ENCODE measurements around the gene SLC51A. TPM values are rescaled to one million over a fixed set of nuclear protein-coding genes. Genes with fewer than 3 reads are reported as not detected.
"Not testable (repeated sequence)": the region's sequence is repeated elsewhere in the genome, so short reads cannot be mapped to it uniquely, and the experiment has no call there.

SLC51A gene
- total RNA-seq, 1 donor from 2014 or later: not detected

DNA sequence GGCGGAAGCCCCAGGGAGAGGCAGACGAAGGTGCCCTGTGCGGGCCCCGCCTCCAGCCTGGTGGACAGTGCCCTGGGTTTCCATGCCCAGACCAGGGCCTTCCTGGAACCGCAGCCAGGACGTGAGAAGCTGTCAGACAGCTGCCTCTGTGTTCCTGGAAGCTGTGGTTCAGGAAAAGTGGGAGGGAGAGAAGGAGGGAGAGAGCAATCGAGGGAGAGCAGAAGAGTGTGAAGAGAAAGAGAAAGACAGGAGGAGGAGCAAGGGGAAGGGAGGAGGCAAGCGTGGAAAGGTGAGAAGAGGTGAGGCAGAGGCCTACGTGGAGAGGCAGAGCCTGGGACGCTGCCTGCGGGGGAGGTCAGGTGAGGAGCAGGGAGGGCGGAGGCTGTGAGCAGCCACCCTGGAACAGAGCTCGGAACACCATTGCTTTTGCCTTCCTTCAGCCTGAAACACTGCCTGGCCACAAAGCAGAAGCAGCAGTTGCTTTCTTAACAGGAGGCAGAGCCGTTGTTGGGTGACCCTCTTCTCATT lies 23.7 kb upstream of the SLC51A start:
- intact Hi-C loops (cut with micrococcal nuclease): loop anchor here (1.0 to 10.0 kb wide), 3 partner anchors 10 to 448 kb away; no protein-coding TSS in a partner anchor

DNA sequence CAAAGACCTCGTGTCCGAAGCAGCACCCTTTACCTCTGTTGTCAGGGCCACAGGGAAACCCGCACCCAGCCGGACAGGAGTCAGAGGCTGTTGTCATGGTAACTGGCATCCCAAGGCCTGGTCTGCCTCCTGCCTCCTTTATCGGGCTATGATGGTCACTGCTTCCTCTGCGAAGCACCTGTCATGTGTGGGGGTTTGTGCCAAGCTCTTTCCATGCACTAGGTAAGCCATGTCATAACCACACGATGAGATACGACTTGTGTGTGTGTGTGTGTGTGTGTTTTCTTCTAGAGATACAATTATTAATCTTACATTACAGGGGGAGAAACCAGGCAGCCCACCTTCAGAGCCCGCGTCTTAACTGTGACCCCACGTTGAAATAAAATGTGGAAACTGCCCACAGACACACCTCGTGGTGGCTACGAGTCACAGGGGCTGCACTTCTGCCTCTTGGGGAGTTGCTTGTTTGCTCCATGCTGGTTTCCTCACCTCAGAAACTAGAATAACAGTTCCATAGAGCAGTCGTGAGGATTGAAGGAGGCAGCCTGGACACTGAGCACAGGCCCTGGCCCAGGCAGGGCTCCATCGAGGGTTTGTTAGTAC lies 23.1 kb upstream of the SLC51A start:
- intact Hi-C loops (cut with micrococcal nuclease): loop anchor here (10.0 kb wide), 1 partner anchor 448 kb away; no protein-coding TSS in a partner anchor

DNA sequence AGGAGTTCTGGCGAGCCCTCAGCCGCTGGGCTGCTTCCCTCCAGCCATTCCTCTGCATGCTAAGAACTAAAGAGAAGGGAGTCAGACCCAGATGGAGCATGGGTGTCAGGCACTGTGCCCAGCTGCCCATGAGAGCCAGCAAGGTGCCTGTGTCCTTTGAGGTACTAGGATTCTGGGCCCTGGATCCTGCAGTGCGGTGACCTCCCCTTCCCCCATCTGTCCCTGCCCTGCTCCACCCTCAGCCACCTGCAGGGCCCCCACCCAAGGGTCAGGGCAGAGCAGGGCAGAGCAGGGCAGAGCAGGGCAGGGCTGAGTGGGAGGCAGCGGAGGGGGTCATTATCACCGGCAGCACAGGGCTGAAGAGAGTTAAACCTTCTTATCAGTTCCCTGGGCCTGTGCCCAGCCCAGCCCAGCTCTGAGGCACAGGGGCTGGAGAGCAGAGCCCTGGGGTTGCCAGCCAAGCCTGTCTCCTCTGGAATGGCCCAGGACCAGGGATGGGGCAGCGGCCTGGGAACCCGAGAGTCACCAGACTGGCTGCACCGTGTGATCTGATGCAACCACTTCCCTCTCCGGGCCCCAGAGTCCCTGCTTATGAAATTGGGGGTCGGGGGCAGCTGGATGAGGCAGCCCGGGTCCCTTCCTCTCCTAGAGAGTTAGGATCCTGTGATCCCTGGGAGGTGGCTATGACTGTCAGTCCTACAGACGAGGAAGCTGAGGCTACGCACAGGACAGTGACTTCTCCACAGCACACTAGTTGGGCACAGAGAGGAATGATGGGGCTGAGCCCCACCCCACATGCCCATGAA lies 22.4 kb upstream of the SLC51A start:
- intact Hi-C loops (cut with micrococcal nuclease): loop anchor here (10.0 kb wide), 1 partner anchor 449 kb away; no protein-coding TSS in a partner anchor

DNA sequence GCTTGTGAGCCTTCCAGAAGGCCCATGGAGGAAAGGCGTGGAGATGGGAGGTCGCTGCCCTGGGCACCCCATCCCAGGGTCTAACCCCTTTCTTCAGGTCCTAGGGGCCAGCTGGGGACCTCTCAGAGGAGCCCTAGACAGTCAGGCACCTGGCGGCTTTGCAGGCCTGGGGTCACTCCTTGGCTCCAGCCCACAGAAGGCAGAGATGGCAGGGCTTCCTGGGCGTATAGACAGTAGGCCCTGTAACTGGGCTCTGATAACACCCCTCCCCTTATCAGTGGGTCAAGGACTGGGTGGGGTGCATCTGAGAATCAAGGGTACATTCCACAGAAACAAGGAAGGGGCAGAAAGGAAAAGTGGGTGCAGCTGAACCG lies 21.8 kb upstream of the SLC51A start:
- intact Hi-C loops (cut with micrococcal nuclease): loop anchor here (10.0 kb wide), 1 partner anchor 450 kb away; no protein-coding TSS in a partner anchor

DNA sequence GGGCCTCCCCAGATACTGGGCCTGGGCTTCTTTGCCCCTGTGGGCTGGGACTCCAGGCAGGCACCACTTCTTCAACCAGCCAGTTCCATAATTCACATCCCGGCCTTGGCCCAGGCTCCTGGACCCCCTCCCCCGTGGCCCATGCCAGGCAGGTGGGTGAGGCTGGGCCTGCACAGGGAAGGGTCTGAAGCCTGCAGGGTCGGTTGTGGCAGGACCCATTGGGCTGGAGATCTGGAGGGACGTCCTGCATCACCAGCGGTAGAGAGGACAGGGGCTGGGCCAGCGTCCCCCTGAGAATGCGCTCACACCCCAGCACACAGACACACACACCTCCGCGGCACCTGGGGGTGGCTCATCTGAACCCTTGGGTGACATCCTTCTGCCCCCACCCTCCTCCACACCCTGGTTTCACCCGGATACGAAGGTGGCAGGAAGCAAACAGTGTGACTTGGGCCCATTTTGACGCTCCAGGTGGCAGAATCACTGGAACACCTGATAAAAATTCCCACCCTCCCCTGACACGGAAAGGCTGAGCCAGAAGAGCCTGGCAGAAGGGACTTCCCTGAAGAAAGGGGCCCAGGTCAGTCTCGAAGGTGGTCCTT lies 20.6 kb upstream of the SLC51A start:
- intact Hi-C loops (cut with micrococcal nuclease): loop anchor here (1.0 to 10.0 kb wide), 3 partner anchors 122 to 451 kb away; no protein-coding TSS in a partner anchor

DNA sequence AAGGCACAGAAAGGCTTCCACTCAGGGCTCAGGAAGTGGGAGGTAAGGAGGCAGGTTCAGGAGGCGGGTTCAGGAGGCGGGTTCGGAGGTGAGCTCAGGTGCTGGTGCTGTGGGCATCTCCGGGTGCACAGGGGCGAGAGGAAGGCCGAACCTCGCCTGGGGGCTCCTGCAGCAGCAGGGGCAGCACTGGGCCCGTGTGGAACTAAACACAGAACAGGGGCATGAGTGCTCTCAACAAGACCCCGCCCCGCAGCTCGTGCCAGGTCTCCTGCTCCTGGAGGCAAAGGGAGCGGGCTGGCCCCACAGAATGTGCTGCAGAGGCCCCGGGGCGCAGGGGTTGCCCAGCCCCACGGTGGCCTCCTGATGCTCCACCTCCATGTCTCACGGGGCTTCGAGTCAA lies 18.8 kb upstream of the SLC51A start:
- intact Hi-C loops (cut with micrococcal nuclease): loop anchor here (2.0 to 10.0 kb wide), 2 partner anchors 347 to 453 kb away; no protein-coding TSS in a partner anchor

DNA sequence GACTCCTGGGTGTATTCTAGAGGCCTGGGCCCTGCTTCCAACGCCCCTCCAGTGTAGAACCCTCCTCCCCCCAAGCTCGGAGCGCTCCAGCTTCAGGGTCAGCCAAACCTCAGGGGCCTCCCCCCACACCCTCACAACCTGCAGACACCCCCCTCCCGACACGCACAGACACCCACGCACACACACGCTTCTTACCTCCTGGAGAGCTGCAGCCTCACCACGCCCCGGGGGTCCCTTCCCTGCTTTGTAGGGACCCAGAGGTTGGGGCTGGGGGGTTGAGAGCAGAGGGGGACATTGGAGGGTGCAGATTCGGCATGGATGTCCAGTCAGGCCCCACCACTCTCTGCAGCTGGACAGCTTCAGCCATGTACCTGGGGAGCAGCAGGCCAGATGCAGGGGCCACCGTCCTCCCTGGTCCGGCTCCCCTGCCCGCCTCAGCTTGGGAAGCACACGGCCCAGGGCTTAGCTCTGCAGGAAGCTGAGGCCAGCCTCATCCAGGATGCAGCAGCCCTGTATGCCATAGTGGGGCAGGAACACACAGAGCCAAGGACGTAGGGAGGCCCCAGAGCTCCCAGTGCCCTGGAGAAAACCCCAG lies 18.2 kb upstream of the SLC51A start:
- intact Hi-C loops (cut with micrococcal nuclease): loop anchor here (10.0 kb wide), 1 partner anchor 453 kb away; no protein-coding TSS in a partner anchor

DNA sequence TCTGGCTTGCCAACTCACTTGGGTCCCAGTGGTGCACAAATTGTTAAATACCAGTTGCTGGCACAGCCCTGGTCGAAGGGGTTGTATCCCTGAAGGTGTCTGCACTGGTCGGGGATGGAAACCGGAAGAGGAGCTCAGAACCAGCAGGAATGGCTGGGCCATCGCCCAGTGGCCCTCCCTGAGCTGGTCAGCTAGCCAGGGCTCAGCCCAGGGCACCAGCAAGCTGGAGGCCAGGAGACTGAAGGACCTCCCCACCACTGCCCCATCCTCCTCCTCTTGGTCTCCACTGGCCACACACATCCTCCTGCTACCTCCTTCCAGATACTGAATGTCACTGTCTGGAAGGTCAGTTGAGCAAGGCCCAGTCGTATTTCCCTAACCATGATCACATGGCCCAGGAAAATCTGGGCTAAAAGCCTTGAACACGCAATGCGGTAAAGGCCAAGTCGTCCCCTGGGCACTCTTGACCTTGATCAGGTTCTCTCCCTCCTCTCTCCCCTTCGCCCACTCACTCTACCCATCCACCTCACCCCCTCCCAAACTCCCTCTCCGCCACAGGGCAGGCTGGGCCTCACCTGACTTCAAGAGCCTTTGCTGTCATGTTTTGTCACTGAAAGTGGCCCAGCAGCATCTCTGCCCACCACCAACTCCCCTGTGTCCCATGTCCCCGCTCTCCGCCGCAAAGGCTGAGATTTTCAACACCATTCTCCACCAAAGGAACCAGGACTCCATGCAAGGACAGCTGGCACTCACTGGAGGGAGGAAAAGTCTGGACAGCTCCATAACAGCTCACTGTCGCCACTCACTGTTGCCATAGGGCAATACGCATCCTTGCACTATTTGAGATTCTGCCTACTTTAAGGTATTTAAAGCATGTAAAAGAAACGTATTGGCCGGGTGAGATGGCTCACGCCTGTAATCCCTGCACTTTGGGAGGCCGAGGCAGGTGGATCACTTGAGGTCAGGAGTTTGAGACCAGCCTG lies 17.3 kb upstream of the SLC51A start:
- intact Hi-C loops (cut with micrococcal nuclease): loop anchor here (10.0 kb wide), 1 partner anchor 454 kb away; no protein-coding TSS in a partner anchor

DNA sequence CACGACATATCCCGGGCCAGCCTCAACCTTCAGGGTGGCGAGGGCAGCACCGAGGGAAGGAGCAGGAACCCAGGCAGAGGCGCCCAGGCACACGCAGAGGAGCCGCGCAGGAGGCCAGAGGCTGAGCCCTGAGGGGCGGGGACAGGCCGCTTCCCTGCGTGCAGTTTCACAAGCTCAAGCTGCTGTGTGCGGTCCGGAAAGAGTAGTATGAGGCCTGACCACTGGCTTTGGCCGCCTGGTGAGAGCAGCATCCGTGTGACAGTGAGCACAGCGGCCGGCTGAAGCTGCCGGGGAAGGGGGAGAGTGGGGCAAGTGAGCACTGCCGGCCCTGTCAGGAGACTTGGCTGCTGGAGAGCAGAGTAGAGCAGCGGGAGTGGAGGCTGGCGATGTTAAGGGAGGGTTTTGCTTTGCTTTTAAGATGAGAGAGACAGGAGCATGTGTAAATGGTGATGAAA lies 13.8 kb upstream of the SLC51A start:
- intact Hi-C loops (cut with micrococcal nuclease): no loop called here

DNA sequence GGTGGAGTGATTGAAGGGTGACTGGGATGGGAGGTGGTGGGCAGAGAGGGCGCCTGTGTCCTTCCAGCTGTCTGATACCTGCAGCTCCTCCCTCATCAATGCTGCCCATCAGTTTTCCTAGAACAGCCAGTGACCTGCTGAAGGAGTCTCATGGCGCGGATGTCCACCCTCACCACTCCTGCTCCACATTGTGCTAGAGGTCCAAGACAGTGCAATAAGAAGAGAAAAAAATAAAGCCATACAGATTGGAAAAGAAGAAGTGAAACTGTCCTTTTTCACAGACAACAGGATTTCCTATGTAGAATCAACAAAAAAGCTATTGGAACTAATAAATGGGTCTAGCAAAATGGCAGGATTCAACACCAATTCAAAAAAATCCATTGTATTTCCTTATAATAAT lies 12.5 kb upstream of the SLC51A start:
- intact Hi-C loops (cut with micrococcal nuclease): no loop called here

DNA sequence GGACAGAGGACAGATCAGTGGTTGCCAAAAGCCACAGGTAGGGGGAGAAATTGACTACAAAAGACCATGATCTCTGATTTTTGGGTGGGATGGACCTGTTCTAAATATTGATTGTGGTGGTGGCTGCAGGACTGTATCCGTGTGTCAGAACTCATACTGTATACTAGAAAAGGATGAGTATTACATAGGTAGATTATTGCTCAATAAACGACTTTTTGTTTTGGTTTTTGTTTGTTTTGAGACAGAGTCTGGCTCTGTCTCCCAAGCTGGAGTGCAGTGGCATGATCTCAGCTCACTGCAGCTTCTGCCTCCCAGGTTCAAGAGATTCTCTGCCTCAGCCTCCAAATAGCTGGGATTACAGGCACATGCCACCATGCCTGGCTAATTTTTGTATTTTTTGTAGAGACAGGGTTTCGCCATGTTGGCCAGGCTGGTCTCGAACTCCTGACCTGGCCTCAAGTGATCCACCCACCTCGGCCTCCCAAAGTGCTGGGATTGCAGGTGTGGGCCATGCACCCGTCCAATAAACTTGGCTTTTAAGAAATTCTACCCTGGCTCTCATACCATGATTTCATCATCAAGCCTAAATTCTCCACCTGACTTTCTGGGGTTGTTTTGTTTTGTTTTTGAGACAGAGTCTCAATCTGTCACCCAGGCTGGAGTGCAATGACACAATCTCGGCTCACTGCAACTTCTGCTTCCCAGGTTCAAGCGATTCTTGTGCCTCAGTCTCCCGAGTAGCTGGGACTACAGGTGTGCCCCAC lies 10.7 kb upstream of the SLC51A start:
- intact Hi-C loops (cut with micrococcal nuclease): not testable (repeated sequence)

DNA sequence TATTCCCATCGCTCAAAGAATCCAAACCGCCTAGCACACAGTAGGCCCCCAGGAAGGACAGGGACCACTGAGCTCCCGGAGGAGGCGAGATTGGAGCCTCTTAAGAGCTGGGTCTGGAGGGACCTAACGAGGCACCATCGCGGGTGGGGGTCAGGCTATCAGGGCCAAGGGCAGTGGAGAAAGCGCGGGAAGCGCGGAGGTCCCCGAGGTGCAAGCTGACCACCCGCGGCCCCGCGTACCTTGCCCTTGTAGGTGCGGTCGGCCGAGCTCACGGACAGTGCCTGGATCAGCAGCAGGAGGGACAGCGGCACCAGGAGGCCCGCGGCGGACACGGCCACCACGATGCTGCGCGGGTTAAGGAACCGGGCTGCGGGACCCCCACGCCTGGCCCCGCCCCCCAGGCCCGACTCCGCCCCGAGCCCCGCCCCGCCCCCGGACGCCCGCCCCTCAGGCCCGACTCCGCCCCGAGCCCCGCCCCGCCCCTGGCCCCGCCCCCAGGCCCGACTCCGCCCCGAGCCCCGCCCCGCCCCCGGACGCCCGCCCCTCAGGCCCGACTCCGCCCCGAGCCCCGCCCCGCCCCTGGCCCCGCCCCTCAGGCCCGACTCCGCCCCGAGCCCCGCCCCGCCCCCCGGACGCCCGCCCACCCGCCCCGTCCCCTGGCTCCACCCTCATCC lies 9.0 kb upstream of the SLC51A start:
- intact Hi-C loops (cut with micrococcal nuclease): no loop called here

DNA sequence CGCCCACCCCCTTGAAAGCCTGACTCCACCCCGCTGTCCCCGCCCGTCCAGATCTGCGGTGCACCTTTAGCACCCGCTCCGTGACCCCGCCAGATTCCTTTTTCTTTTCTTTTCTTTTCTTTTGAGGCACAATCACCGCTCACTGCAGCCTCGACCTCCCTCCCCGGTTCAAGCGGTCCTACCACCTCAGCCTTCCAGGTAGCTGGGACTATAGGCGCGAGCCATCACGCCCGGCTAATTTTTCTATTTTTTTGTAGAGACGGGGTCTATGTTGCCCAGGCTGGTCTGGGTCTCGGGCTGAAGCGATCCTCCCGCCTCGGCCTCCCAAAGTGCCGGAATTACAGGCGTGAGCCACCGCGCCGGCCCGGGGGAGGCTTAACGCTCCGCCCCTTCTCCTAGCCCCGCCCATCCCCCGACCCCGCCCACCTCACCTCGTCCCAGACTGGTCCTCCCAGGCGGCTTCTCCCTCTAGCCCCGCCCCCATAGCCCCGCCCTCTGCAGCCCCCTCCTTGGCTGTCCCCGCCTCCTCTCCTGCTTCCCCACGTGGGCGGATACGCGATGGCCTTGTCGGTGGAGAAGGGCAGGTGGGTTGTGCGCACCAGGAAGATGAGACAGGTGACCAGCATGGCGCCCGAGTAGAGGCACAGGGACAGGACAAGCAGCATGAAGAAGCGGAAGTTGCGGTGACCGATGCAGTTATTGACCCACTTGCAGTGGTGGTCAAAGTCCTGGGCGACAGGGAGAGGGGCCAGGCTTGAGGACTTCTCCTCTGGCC lies 8.3 kb upstream of the SLC51A start:
- intact Hi-C loops (cut with micrococcal nuclease): no loop called here

DNA sequence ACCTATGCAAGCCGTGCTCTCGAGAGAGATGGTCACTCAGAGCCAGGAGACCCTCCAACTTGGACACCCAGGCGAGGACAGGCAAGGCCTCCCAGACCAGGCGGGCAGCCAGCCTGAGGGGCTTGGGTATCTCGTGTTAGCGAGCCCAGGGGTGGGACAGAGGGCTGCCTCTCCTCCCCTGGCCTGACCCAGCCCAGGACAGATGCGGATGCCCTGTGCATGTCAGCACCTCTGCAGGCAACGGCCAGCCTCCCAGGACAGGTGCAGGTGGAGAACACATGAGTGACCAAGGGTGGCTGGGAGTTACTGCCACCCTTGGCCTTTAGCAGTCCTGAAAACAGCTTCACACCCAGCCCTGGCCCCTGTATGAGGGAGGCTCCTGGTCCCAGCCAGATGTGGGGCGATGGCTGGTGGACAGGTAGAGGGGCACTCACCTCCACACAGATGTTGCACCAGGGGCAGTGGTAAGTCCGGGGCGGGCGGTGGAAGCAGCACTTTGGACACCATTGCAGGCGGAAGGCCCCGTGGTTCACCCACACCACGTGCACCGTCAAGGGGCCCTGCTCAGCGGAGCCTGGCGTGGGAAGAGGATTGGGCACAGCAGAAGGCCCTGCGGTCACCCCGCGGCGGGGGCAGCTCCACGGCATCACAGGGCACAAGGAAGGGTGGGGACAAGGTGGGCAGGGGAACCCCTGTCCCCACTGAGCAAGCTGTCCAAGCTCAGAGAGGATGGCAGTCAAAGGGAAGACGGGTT lies 7.2 kb upstream of the SLC51A start:
- intact Hi-C loops (cut with micrococcal nuclease): no loop called here

DNA sequence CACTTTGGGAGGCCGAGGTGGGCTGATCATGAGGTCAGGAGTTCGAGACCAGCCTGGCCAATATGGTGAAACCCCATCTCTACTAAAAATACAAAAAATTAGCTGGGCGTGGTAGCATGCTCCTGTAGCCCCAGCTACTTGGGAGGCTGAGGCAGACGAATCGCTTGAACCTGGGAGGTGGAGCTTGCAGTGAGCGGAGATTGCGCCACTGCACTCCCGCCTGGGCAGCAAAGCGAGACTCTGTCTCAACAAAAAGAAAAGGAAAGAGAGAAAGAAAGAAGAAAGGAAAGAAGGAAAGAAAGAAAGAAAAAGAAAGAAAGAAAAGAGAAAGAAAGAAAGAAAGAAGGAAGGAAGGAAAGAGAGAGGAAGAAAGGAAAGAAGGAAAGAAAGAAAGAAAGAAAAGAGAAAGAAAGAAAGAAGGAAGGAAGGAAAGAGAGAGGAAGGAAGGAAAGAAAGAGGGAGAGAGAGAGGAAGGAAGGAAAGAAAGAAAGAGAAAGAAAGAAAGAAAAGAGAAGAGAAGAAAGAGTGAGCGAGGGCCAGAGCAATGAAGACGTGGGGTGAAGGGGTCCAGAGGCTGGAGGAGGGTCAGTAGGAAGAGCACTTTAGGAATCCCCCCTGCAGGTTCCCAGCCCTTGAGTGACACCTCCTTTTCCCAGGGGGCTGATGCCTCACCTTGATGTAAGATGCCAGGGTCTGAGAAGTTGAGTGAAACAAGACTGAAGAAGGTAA lies 6.2 kb upstream of the SLC51A start:
- intact Hi-C loops (cut with micrococcal nuclease): not testable (repeated sequence)
